Heart left ventricle (tissue), 13 donors: ENCODE data around the gene CHTF18.

Experiments
- CTCF ChIP-seq, 12 donors: fragments of 200-600 bp; sonication (generic) in 4 of 12; IDR thresholded peaks; one replicate each; pipeline versions ENCODE4 v1.5.0 to v1.8.0; 2018 to 2022; ENCODE audit warnings: antibody characterized with exemption in 12 of 12, mild to moderate bottlenecking in 5 of 12
- POLR2A ChIP-seq, 2 donors: fragments of 450-650 bp; IDR thresholded peaks; one replicate each; pipeline ENCODE4 v1.6.1; 2017; ENCODE audit warnings: antibody characterized with exemption in 2 of 2, mild to moderate bottlenecking in 2 of 2, moderate library complexity in 2 of 2
- donor health status: ischemic (EF 13 %, LVEDD 7.1; RV severe dilation, severe dysfunction).
- donor health status: DM: no; HTN: yes; CAD: no.
- donor health status: DM: no; HTN: no; CAD: no.
- donor health status: ischemic (EF 25% LVEDD 6.9; RV normal size, moderate dysfunction).
- donor health status: ischemic (EF 25% LVEDD 5.7; RV mildly dilated, moderate dysfunction).
- donor health status: ischemic (EF 35%, LVEDD 5.7; RV mildly dilated, moderate dysfunction).
- donor health status: nonischemic (EF 11% LVEDD 7.7; RV severe dilation, severe dysfunction).
- donor health status: DM: yes; HTN: yes; CAD: no.
- donor health status: PGD.
- donor health status: ischemic (EF 29% LVEDD 5.4; RV normal size, mild dysfunction).
- donor health status: nonischemic (EF 23%, LVEDD 6.1; RV moderate dilation, normal function).

GRCh38 chr16:822174-822908 lies 33.9 kb downstream of the CHTF18 start:
- TF ChIP-seq POLR2A (IDR thresholded peaks at IDR 0.05) (no peak), CTCF (IDR thresholded peaks at IDR 0.05) (no peak)
